Lung (tissue), 12 donors: ENCODE data around the gene ARAP1. TPM values are rescaled to one million over a fixed set of nuclear protein-coding genes. Genes with fewer than 3 reads are reported as not detected.

Experiments
- ATAC-seq: fragments of 200-7000 bp; cut with Tn5 transposase; one replicate; pipeline ENCODE4 v1.9.1; 2020; ENCODE audit warnings: moderate number of reproducible peaks; ENCODE audit not compliant: insufficient read depth, low FRiP score
- DNase-seq, 3 donors: peaks; one replicate each; pipeline ENCODE4 v3.0.0-alpha.2; 2013 to 2017
- H3K27ac ChIP-seq, 2 donors: one replicate each; pipeline ENCODE4 v1.5.1; 2013; ENCODE audit warnings: mild to moderate bottlenecking in 2 of 2, moderate library complexity in 2 of 2, control low read depth in 1 of 2, inconsistent platforms in 1 of 2, low read depth in 1 of 2, low read length in 1 of 2
- H3K27me3 ChIP-seq, 3 donors: one replicate each; pipeline ENCODE4 v1.5.1; 2013; ENCODE audit warnings: low read length in 2 of 3; ENCODE audit not compliant: control insufficient read depth in 3 of 3, insufficient read depth in 3 of 3
- H3K36me3 ChIP-seq, 4 donors: one replicate each; pipeline ENCODE4 v1.5.1; 2013; ENCODE audit warnings: low read length in 4 of 4, mild to moderate bottlenecking in 1 of 4, moderate library complexity in 1 of 4; ENCODE audit not compliant: control insufficient read depth in 4 of 4, insufficient read depth in 4 of 4
- H3K4me1 ChIP-seq, 5 donors: one replicate each; pipeline ENCODE4 v1.5.1; 2013; ENCODE audit warnings: low read length in 5 of 5, mild to moderate bottlenecking in 2 of 5, moderate library complexity in 1 of 5; ENCODE audit not compliant: control insufficient read depth in 5 of 5, insufficient read depth in 5 of 5
- H3K4me3 ChIP-seq: one replicate; pipeline ENCODE4 v1.5.1; 2013; ENCODE audit warnings: mild to moderate bottlenecking, control low read depth, moderate library complexity
- H3K9ac ChIP-seq, 2 donors: one replicate each; pipeline ENCODE4 v1.5.1; 2013; ENCODE audit warnings: low read length in 2 of 2, control low read depth in 1 of 2; ENCODE audit not compliant: insufficient read depth in 1 of 2
- H3K9me3 ChIP-seq, 4 donors: one replicate each; pipeline ENCODE4 v1.5.1; 2013; ENCODE audit warnings: low read length in 3 of 4, mild to moderate bottlenecking in 1 of 4, moderate library complexity in 1 of 4; ENCODE audit not compliant: control insufficient read depth in 4 of 4, insufficient read depth in 3 of 4
- CTCF ChIP-seq: IDR thresholded peaks from 2 replicates; pipeline ENCODE4 v1.5.1; 2012; ENCODE audit warnings: mild to moderate bottlenecking; ENCODE audit errors: control extremely low read depth, extremely low read depth
- WGBS, 2 donors: extraction: QIAGEN DNeasy Blood & Tissue Kit; methylation state at CpG; one replicate each; pipeline ENCODE4 v1.1.7; 2013; 5-methylcytosine and 5-hydroxymethylcytosine counted together
- polyA plus RNA-seq, 2 donors: library from polyadenylated mRNA; stranded (reverse); fragments of 200-250 nt; gene quantifications; one replicate each; pipeline ENCODE4 v1.2.1, GENCODE V29; 2013
- total RNA-seq, 2 donors: library from RNA; depleted of rRNA in 1 of 2; stranded (reverse); fragments of >200 nt in 1 of 2; gene quantifications; one replicate each; pipeline ENCODE4 v1.2.1, GENCODE V29; 2014 to 2021
- donor health status: control.
- donor health status: control.
- donor health status: Bipolar disorder and iron deficiency.
- donor health status: healthy.
- donor health status: DM: yes; HTN: yes; CAD: no.

ARAP1 gene
- total and polyA plus RNA-seq, 4 donors: 134 to 218 (median 173) TPM

DNA sequence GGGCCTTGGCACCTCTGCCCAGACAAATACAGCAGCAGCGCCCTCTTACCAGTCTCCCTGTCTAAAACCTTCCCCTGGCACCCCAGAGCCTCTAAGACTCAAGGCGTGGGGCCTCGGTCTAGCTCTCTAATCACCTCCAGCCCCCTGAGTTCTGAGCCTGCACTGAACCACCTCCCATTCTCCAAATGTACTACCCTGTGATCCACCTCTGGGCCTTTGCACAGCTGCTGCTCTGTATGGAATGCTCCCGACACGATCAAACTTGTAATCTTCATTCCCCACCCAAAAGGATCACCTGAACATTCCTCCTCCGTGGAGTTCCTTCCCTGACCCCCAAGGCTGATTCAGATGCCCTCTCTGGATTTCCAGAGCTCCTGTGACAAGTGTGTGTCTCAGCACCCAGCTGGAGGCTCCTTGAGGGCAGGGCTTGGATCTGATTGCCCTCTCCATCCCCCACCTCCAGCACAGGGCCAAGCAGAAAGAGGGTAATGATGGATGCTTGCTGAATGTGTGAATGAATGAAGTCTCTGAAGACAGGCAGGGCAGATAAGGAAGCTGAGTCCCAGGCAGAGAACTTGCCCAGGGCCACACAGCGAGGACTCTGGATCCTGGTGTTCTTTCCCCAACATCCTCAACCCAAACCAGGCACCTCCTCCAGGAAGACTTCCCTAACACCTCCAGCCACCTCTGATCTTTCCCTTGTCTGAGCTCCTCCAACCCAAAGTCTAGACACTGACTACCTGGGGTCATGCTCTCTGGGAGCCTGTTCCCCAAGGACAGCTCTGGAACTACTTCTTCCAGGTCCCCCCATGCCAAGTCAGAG lies 23.3 kb upstream of the ARAP1 start:
- Histone ChIP-seq H3K9ac (no peak overlapping the region), H3K27ac (no peak overlapping the region), H3K4me3 (no peak overlapping the region), H3K9me3 (peaks cover 0 to 1% (median 0%) of the 10 kb centered on the region in 4 donors), H3K4me1 (peaks cover 0 to 23% (median 19%) of the 10 kb centered on the region in 5 donors), H3K27me3 (no peaks in the 10 kb centered on the region), H3K36me3 (peaks cover 0 to 4% (median 0%) of the 10 kb centered on the region in 4 donors)
- ATAC-seq (no peak), DNase-seq (no peak)
- WGBS, 2 donors: 91 to 92% methylated on average over 7 of the region's 7 CpGs
- TF ChIP-seq CTCF: no peak

GRCh38 chr11:72774499-72774898 lies 22.3 kb upstream of the ARAP1 start:
- H3K9ac ChIP-seq: no peak overlapping the region
- no peak overlapping the region for H3K27ac ChIP-seq
- H3K27me3 ChIP-seq: no peaks in the 10 kb centered on the region

GRCh38 chr11:72773696-72774095 lies 21.5 kb upstream of the ARAP1 start:
- Histone ChIP-seq H3K4me3 (no peak overlapping the region), H3K9me3 (peaks cover 0 to 1% (median 0%) of the 10 kb centered on the region in 4 donors), H3K4me1 (peaks cover 0 to 23% (median 17%) of the 10 kb centered on the region in 5 donors), H3K36me3 (peaks cover 0 to 3% (median 0%) of the 10 kb centered on the region in 4 donors), H3K27me3 (no peaks in the 10 kb centered on the region), H3K27ac (peak overlapping the region in 1 of 2 donors; percentile 49), H3K9ac (peak overlapping the region in 1 of 2 donors; percentile 11)
- ATAC-seq: no peak
- DNase-seq: no peak
- TF ChIP-seq CTCF: no peak
- 78 to 85% methylated on average over 6 of the region's 6 CpGs for WGBS, 2 donors

More at GRCh38 chr11:72774499-72774898, 22.3 kb upstream of the ARAP1 start:
- peaks cover 0 to 4% (median 0%) of the 10 kb centered on the region in 4 donors for H3K36me3 ChIP-seq
- WGBS, 2 donors: 84 to 88% methylated on average over 6 of the region's 6 CpGs
- ATAC-seq: no peak
- H3K4me3 ChIP-seq: no peak overlapping the region
- H3K4me1 ChIP-seq: peaks cover 0 to 23% (median 17%) of the 10 kb centered on the region in 5 donors
- H3K9me3 ChIP-seq: peaks cover 0 to 1% (median 0%) of the 10 kb centered on the region in 4 donors
- DNase-seq: no peak
- no peak for TF ChIP-seq CTCF
